GM10248 (cell line): Measurements from ENCODE around the gene TIMM23B.

Experiments
- CTCF ChIA-PET: fragments of 300-600 bp; sonication (Branson Sonifier 250); formaldehyde crosslinking; extraction: SDS; loops from one replicate; lab custom pipeline; 2021; ENCODE audit warnings: antibody characterized with exemption; lab: Yijun Ruan, JAX
- POLR2A ChIA-PET: fragments of 350-650 bp; sonication (Branson Sonifier 250); formaldehyde crosslinking; extraction: SDS; loops from one replicate; lab custom pipeline; 2020; ENCODE audit warnings: antibody characterized with exemption; lab: Yijun Ruan, JAX
- DNase-seq: peaks from one replicate; pipeline ENCODE4 v3.0.0; 2012; ENCODE audit errors: extremely low spot score
- CTCF ChIP-seq: IDR thresholded peaks from 2 replicates; pipeline ENCODE4 v1.5.1; 2012; ENCODE audit warnings: mild to moderate bottlenecking, low read depth; ENCODE audit errors: extremely low read depth, missing control alignments, control extremely low read depth

The TIMM23B gene

GRCh38 chr10:50021646-50022045, 79.8 kb downstream of the TIMM23B start:
- ChIA-PET POLR2A (no interaction called here), CTCF (no interaction called here)
- DNase-seq = no peak
- TF ChIP-seq CTCF = no peak
